GM12878 (cell line): ENCODE measurements around the gene HRH3. TPM values are rescaled to one million over a fixed set of nuclear protein-coding genes. Genes with fewer than 3 reads are reported as not detected.

ENCODE experiments used
- ATAC-seq: fragments of 200-7000 bp; cut with Tn5 transposase; 3 replicates; pipeline ENCODE4 v1.9.1; 2020; ENCODE audit warnings: mild to moderate bottlenecking, moderate library complexity
- BruUV-seq: library from RNA; stranded (reverse); fragments of 400-500 nt; replicated peaks from 2 replicates; lab custom pipeline; 2021; lab: Mats Ljungman, UMichigan
- CTCF ChIA-PET: fragments of 300-600 bp; sonication (Branson Sonifier 250); formaldehyde crosslinking; extraction: SDS; loops from one replicate; lab custom pipeline; 2021; ENCODE audit warnings: inconsistent platforms; lab: Yijun Ruan, JAX
- POLR2A ChIA-PET: fragments of 350-600 bp; formaldehyde crosslinking; extraction: SDS; loops from one replicate; lab custom pipeline; 2021; ENCODE audit warnings: inconsistent platforms; lab: Charles Lee
- RAD21 ChIA-PET: fragments of 300-600 bp; sonication (Branson Sonifier 250); formaldehyde crosslinking; loops from one replicate; lab custom pipeline; 2023; ENCODE audit warnings: antibody characterized with exemption; ENCODE audit not compliant: unreplicated experiment; lab: Charles Lee
- SMC1A ChIA-PET: fragments of 300-600 bp; sonication (Branson Sonifier 250); formaldehyde crosslinking; loops from one replicate; lab custom pipeline; 2023; ENCODE audit not compliant: unreplicated experiment, uncharacterized antibody; lab: Charles Lee
- DNase-seq: peaks from one replicate; pipeline ENCODE4 v3.0.0-alpha.2; 2011; ENCODE audit warnings: low read depth, low spot score
- FAIRE-seq: peaks from 3 replicates; lab custom pipeline; 2011; peaks lifted over from hg19 to GRCh38; lab: Jason Lieb, UNC
- H2AFZ ChIP-seq: 2 replicates; pipeline ENCODE4 v1.6.0; 2011; ENCODE audit warnings: low read depth, low read length, control low read depth; ENCODE audit not compliant: control insufficient read depth
- H3K27ac ChIP-seq: 2 replicates; pipeline ENCODE4 v1.5.1; 2011; ENCODE audit warnings: control low read depth; ENCODE audit not compliant: control insufficient read depth, insufficient read depth
- H3K27me3 ChIP-seq, 2 experiments: replicated peaks in 1 of 2; 2 replicates each; pipeline versions ENCODE4 v1.6.0 to v1.6.1; 2011; ENCODE audit warnings: low read length in 1 of 2; ENCODE audit not compliant: control insufficient read depth in 2 of 2, insufficient read depth in 2 of 2
- H3K36me3 ChIP-seq, 2 experiments: 2 replicates each; pipeline ENCODE4 v1.5.1; 2011; ENCODE audit warnings: low read length in 1 of 2; ENCODE audit not compliant: control insufficient read depth in 2 of 2, insufficient read depth in 2 of 2
- H3K4me1 ChIP-seq: 2 replicates; pipeline ENCODE4 v1.6.1; 2011; ENCODE audit warnings: mild to moderate bottlenecking, low read length, moderate library complexity, mixed read lengths; ENCODE audit not compliant: control insufficient read depth, insufficient read depth
- H3K4me2 ChIP-seq: 2 replicates; pipeline ENCODE4 v1.6.0; 2011; ENCODE audit warnings: control low read depth; ENCODE audit not compliant: control insufficient read depth, insufficient read depth
- H3K4me3 ChIP-seq: fragments of 200-600 bp; sonication (generic); 2 replicates; pipeline ENCODE4 v1.5.1; 2016
- H3K79me2 ChIP-seq: 2 replicates; pipeline ENCODE4 v1.6.0; 2011; ENCODE audit warnings: low read length; ENCODE audit not compliant: control insufficient read depth, insufficient read depth
- H3K9ac ChIP-seq: 2 replicates; pipeline ENCODE4 v1.8.0; 2011; ENCODE audit warnings: low read length, control low read depth, mixed read lengths; ENCODE audit not compliant: control insufficient read depth, insufficient read depth
- H3K9me3 ChIP-seq: replicated peaks from 3 replicates; pipeline ENCODE4 v1.5.1; 2011; ENCODE audit warnings: mild to moderate bottlenecking, low read length; ENCODE audit not compliant: control insufficient read depth, insufficient read depth
- H4K20me1 ChIP-seq: 2 replicates; pipeline ENCODE4 v1.6.0; 2011; ENCODE audit not compliant: control insufficient read depth, insufficient read depth
- BMI1 ChIP-seq: fragments of 450-650 bp; IDR thresholded peaks from 2 replicates; pipeline ENCODE4 v1.6.1; 2016; ENCODE audit warnings: mild to moderate bottlenecking, moderate library complexity, borderline replicate concordance
- CHD4 ChIP-seq: fragments of 200-600 bp; sonication (generic); IDR thresholded peaks from 2 replicates; pipeline ENCODE4 v1.6.1; 2016; ENCODE audit warnings: mild to moderate bottlenecking
- EGR1 ChIP-seq, 2 experiments: IDR thresholded peaks; 1 replicate in 1 of 2; 2 replicates in 1 of 2; pipeline ENCODE4 v1.6.1; 2011 to 2012; ENCODE audit warnings: low read depth in 2 of 2, low read length in 2 of 2, borderline replicate concordance in 1 of 2, mild to moderate bottlenecking in 1 of 2, moderate library complexity in 1 of 2
- ELK1 ChIP-seq: IDR thresholded peaks from 2 replicates; pipeline ENCODE4 v1.6.1; 2012; ENCODE audit warnings: low read depth, low read length, improper control_type of control experiment
- EP300 ChIP-seq, 2 experiments: fragments of 150-350 bp in 1 of 2; IDR thresholded peaks; 2 replicates each; pipeline ENCODE4 v1.6.1; 2011 to 2012; ENCODE audit warnings: low read depth in 2 of 2, low read length in 2 of 2, borderline replicate concordance in 1 of 2, improper control_type of control experiment in 1 of 2, inconsistent platforms in 1 of 2; ENCODE audit not compliant: control insufficient read depth in 1 of 2
- GATAD2B ChIP-seq: fragments of 450-650 bp; conservative IDR thresholded peaks from 2 replicates; pipeline ENCODE4 v1.6.1; 2017; ENCODE audit warnings: low read depth, mild to moderate bottlenecking, moderate library complexity
- IRF5 ChIP-seq: fragments of 450-650 bp; IDR thresholded peaks from 2 replicates; pipeline ENCODE4 v1.6.1; 2017; ENCODE audit warnings: borderline replicate concordance
- MAX ChIP-seq: IDR thresholded peaks from 2 replicates; pipeline ENCODE4 v1.6.1; 2012; ENCODE audit warnings: low read depth, low read length, improper control_type of control experiment
- MTA2 ChIP-seq: fragments of 450-650 bp; IDR thresholded peaks from 2 replicates; pipeline ENCODE4 v1.6.1; 2016; ENCODE audit warnings: low read depth, mild to moderate bottlenecking, moderate library complexity
- NFIC ChIP-seq: IDR thresholded peaks from 2 replicates; pipeline ENCODE4 v1.6.1; 2012; ENCODE audit warnings: low read depth, mild to moderate bottlenecking, inconsistent platforms, low read length, moderate library complexity
- NRF1 ChIP-seq: conservative IDR thresholded peaks from 2 replicates; pipeline ENCODE4 v1.6.1; 2011; ENCODE audit warnings: mild to moderate bottlenecking, low read depth, low read length, improper control_type of control experiment
- RUNX3 ChIP-seq: IDR thresholded peaks from 2 replicates; pipeline ENCODE4 v1.6.1; 2012; ENCODE audit warnings: low read length, inconsistent platforms
- USF2 ChIP-seq: IDR thresholded peaks from 2 replicates; pipeline ENCODE4 v1.6.1; 2011; ENCODE audit warnings: low read depth, low read length, improper control_type of control experiment, borderline replicate concordance
- YY1 ChIP-seq: IDR thresholded peaks from 2 replicates; pipeline ENCODE4 v1.6.1; 2011; ENCODE audit warnings: low read depth, mild to moderate bottlenecking, low read length
- ZBED1 ChIP-seq: IDR thresholded peaks from 2 replicates; pipeline ENCODE4 v1.6.1; 2016; ENCODE audit warnings: borderline replicate concordance
- ZBTB4 ChIP-seq: fragments of 450-650 bp; formaldehyde crosslinking; IDR thresholded peaks from 2 replicates; pipeline ENCODE4 v1.4.0; 2022; ENCODE audit warnings: mild to moderate bottlenecking, moderate library complexity
- ZNF207 ChIP-seq: fragments of 450-650 bp; IDR thresholded peaks from 2 replicates; pipeline ENCODE4 v1.6.1; 2014; ENCODE audit warnings: antibody characterized with exemption, mild to moderate bottlenecking, borderline replicate concordance
- ZNF622 ChIP-seq: fragments of 450-650 bp; IDR thresholded peaks from 2 replicates; pipeline ENCODE4 v1.6.1; 2017; ENCODE audit warnings: mild to moderate bottlenecking, inconsistent platforms
- WGBS: methylation state at CpG from one replicate; pipeline ENCODE4 v1.1.6; 2016; ENCODE audit warnings: low lambda C conversion rate; ENCODE audit not compliant: insufficient replicate concordance, insufficient coverage; ENCODE audit errors: missing lambda C conversion rate; 5-methylcytosine and 5-hydroxymethylcytosine counted together
- in situ Hi-C: fragments of 300-500 bp; cut with MboI; formaldehyde crosslinking; loops from 9 replicates; pipeline ENCODE4 v1.14.3; 2018; ENCODE audit warnings: mixed read lengths
- intact Hi-C: fragments of 100-400 bp; cut with micrococcal nuclease; formaldehyde crosslinking; loops from one replicate; pipeline ENCODE4 v1.14.2; 2022; ENCODE audit not compliant: unreplicated experiment
- polyA plus RNA-seq, 11 experiments: library from polyadenylated mRNA; depleted of rRNA in 4 of 11; unstranded in 6 of 11; stranded (reverse) in 5 of 11; fragments of >200 nt; fragmentation: Nextera tagmentation in 4 of 11; fragmentation: Illumina TruSeq in 1 of 11; extraction: Ambion mirVana in 4 of 11; extraction: Trizol in 1 of 11; gene quantifications; 1 replicate in 1 of 11; 2 replicates in 10 of 11; pipeline versions ENCODE4 v1.2.1 to v1.2.3, GENCODE V29; 2011 to 2016; ENCODE audit warnings: inconsistent platforms in 2 of 11, missing spikeins in 2 of 11, low read depth in 1 of 11
- total RNA-seq, 4 experiments: library from RNA; depleted of rRNA in 3 of 4; stranded (reverse); fragments of >200 nt in 3 of 4; fragmentation: Illumina TruSeq in 1 of 4; extraction: Trizol in 1 of 4; gene quantifications; 2 replicates each; pipeline versions ENCODE4 v1.2.1 to v1.2.3, GENCODE V29; 2013 to 2021

The HRH3 gene
- total and polyA plus RNA-seq, 10 of the 15 experiments (the other 5 are each of a cell fraction or from before 2014, with no cell fraction given): not detected

- in situ Hi-C loops: no loop called here
- no peak overlapping the region for H3K9ac ChIP-seq
- SMC1A ChIA-PET: no interaction called here
- no peak overlapping the region for H3K4me2 ChIP-seq
- H4K20me1 ChIP-seq: no peaks in the 10 kb centered on the region; the same call in 1 of the 2 replicates
- no peak for TF ChIP-seq ELK1
- no peak for TF ChIP-seq ZNF207
- TF ChIP-seq RUNX3: no peak
- TF ChIP-seq MAX: no peak
- no peak for TF ChIP-seq EGR1 (IDR thresholded peaks at IDR 0.05; ENCODE audit: borderline replicate concordance in 1 of 2, low read depth in 2 of 2, low read length in 2 of 2)
- TF ChIP-seq MTA2: no peak
- TF ChIP-seq CHD4: no peak
- no peak for TF ChIP-seq USF2
- no peak for TF ChIP-seq ZNF622
- TF ChIP-seq ZBTB4 (CRISPR knock-in tag): no peak
- TF ChIP-seq EP300 (IDR thresholded peaks at IDR 0.05; ENCODE audit: borderline replicate concordance in 1 of 2, control insufficient read depth in 1 of 2, low read depth in 2 of 2, low read length in 2 of 2): no peak
- TF ChIP-seq BMI1: no peak
- no peak for TF ChIP-seq NRF1
- no peak for TF ChIP-seq YY1
- TF ChIP-seq ZBED1: no peak
- no peak for TF ChIP-seq NFIC
- no peak for TF ChIP-seq GATAD2B
- TF ChIP-seq IRF5: no peak
- no peaks in the 10 kb centered on the region for H3K4me1 ChIP-seq
- H3K9me3 ChIP-seq: no peaks in the 10 kb centered on the region
- H3K79me2 ChIP-seq: no peaks in the 10 kb centered on the region
- CTCF ChIA-PET: no interaction called here
- ATAC-seq (no peak), DNase-seq (no peak), FAIRE-seq (no peak)
- H3K27ac ChIP-seq: no peak overlapping the region
- H2AFZ ChIP-seq: no peak overlapping the region
- intact Hi-C loops: no loop called here
- no TSS peak for BruUV-seq
- no peak overlapping the region for H3K4me3 ChIP-seq
- H3K36me3 ChIP-seq: no peaks in the 10 kb centered on the region
- WGBS: 44% methylated on average over 31 of the region's 40 CpGs
- POLR2A ChIA-PET: no interaction called here
- RAD21 ChIA-PET: no interaction called here
- peaks cover 0 to 8% of the 10 kb centered on the region in 2 experiments; a peak in 2 of 4 replicates for H3K27me3 ChIP-seq
Measured at GRCh38 chr20:62215991-62216635, 4.0 kb downstream of the HRH3 start.
